H1 (cell line): ENCODE data around the gene OR56A5. TPM values are rescaled to one million over a fixed set of nuclear protein-coding genes. Genes with fewer than 3 reads are reported as not detected.

Source experiments
- CTCF ChIA-PET: fragments of 300-600 bp; sonication (Branson Sonifier 250); formaldehyde crosslinking; loops from one replicate; lab custom pipeline; 2021; ENCODE audit not compliant: partially characterized antibody; lab: Charles Lee
- POLR2A ChIA-PET: fragments of 300-600 bp; sonication (Branson Sonifier 250); formaldehyde crosslinking; loops from one replicate; lab custom pipeline; 2021; ENCODE audit warnings: inconsistent platforms; ENCODE audit not compliant: partially characterized antibody; lab: Charles Lee
- DNase-seq, 2 experiments: peaks; one replicate each; pipeline versions ENCODE4 v3.0.0 to v3.0.0-alpha.2; 2010 to 2022; ENCODE audit warnings: low spot score in 2 of 2, low read depth in 1 of 2, mixed read lengths in 1 of 2
- FAIRE-seq: peaks from 2 replicates; lab custom pipeline; 2011; peaks lifted over from hg19 to GRCh38; lab: Jason Lieb, UNC
- H2AFZ ChIP-seq: 2 replicates; pipeline ENCODE4 v1.8.1; 2012; ENCODE audit warnings: low read length, inconsistent platforms
- H2AK5ac ChIP-seq: 2 replicates; pipeline ENCODE4 v1.6.1; 2013; ENCODE audit warnings: low read depth, low read length
- H2BK120ac ChIP-seq: replicated peaks from 2 replicates; pipeline ENCODE3; 2013; ENCODE audit warnings: low read depth, low read length, inconsistent platforms
- H2BK12ac ChIP-seq: 2 replicates; pipeline ENCODE4 v1.6.1; 2013; ENCODE audit warnings: low read depth, low read length
- H2BK15ac ChIP-seq: 2 replicates; pipeline ENCODE4 v1.6.1; 2013; ENCODE audit warnings: low read length
- H2BK20ac ChIP-seq: 2 replicates; pipeline ENCODE4 v1.6.1; 2013; ENCODE audit warnings: low read length
- H2BK5ac ChIP-seq: 2 replicates; pipeline ENCODE4 v1.6.1; 2013; ENCODE audit warnings: low read depth, low read length
- H3K14ac ChIP-seq: 2 replicates; pipeline ENCODE4 v1.6.1; 2013; ENCODE audit warnings: inconsistent platforms; ENCODE audit not compliant: insufficient read length
- H3K18ac ChIP-seq: 2 replicates; pipeline ENCODE4 v1.6.1; 2013; ENCODE audit warnings: low read length; ENCODE audit errors: extremely low read depth
- H3K23ac ChIP-seq: 2 replicates; pipeline ENCODE4 v1.6.1; 2013; ENCODE audit warnings: inconsistent platforms; ENCODE audit not compliant: insufficient read length
- H3K23me2 ChIP-seq: 2 replicates; pipeline ENCODE4 v1.6.1; 2013; ENCODE audit warnings: low read depth, low read length
- H3K27ac ChIP-seq: 2 replicates; pipeline ENCODE4 v1.6.1; 2011; ENCODE audit warnings: low read depth, low read length, inconsistent platforms
- H3K27me3 ChIP-seq, 4 experiments: replicated peaks in 1 of 4; 1 replicate in 1 of 4; 2 replicates in 3 of 4; pipeline versions ENCODE4 v1.6.1 to v1.8.1; 2011 to 2013; ENCODE audit warnings: low read length in 3 of 4, mild to moderate bottlenecking in 3 of 4, inconsistent platforms in 2 of 4, mixed read lengths in 2 of 4, moderate library complexity in 1 of 4; ENCODE audit not compliant: control insufficient read depth in 3 of 4, insufficient read depth in 3 of 4; ENCODE audit errors: extremely low read depth in 1 of 4
- H3K36me3 ChIP-seq, 4 experiments: 2 replicates each; pipeline versions ENCODE4 v1.6.1 to v1.8.1; 2011 to 2013; ENCODE audit warnings: mild to moderate bottlenecking in 4 of 4, low read length in 3 of 4, moderate library complexity in 2 of 4, control low read depth in 1 of 4, inconsistent platforms in 1 of 4; ENCODE audit not compliant: insufficient read depth in 4 of 4, control insufficient read depth in 2 of 4
- H3K4ac ChIP-seq: replicated peaks from 2 replicates; pipeline ENCODE3; 2013; ENCODE audit warnings: low read length, low read depth, mixed read lengths, inconsistent platforms; ENCODE audit not compliant: insufficient read length
- H3K4me1 ChIP-seq, 4 experiments: replicated peaks in 1 of 4; 1 replicate in 1 of 4; 2 replicates in 3 of 4; pipeline versions ENCODE4 v1.6.1 to v1.8.1; 2011 to 2013; ENCODE audit warnings: low read length in 3 of 4, inconsistent platforms in 2 of 4, mixed read lengths in 1 of 4; ENCODE audit not compliant: insufficient read depth in 4 of 4, control insufficient read depth in 3 of 4
- H3K4me2 ChIP-seq, 2 experiments: 2 replicates each; pipeline versions ENCODE4 v1.6.1 to v1.8.1; 2011 to 2013; ENCODE audit warnings: low read depth in 2 of 2, low read length in 2 of 2, control low read depth in 1 of 2, inconsistent platforms in 1 of 2, mild to moderate bottlenecking in 1 of 2; ENCODE audit not compliant: insufficient read depth in 1 of 2
- H3K4me3 ChIP-seq, 4 experiments: fragments of 200-600, 300-600 bp in 1 of 4; sonication (generic), shearing (Covaris generic), sonication (Bioruptor Twin) in 1 of 4; 2 replicates each; pipeline versions ENCODE4 v1.5.1 to v1.8.1; 2011 to 2016; ENCODE audit warnings: low read length in 4 of 4, low read depth in 3 of 4, control low read depth in 2 of 4, inconsistent platforms in 2 of 4, mild to moderate bottlenecking in 2 of 4, mixed read lengths in 1 of 4, moderate library complexity in 1 of 4; ENCODE audit not compliant: insufficient read depth in 2 of 4; ENCODE audit errors: extremely low read depth in 1 of 4
- H3K56ac ChIP-seq: replicated peaks from 2 replicates; pipeline ENCODE3; 2013; ENCODE audit warnings: low read depth, mild to moderate bottlenecking, mixed read lengths, low read length, inconsistent platforms; ENCODE audit not compliant: insufficient read length
- H3K79me1 ChIP-seq: 2 replicates; pipeline ENCODE4 v1.6.1; 2013; ENCODE audit warnings: low read depth, low read length, control low read depth
- H3K79me2 ChIP-seq, 2 experiments: 2 replicates each; pipeline versions ENCODE4 v1.6.1 to v1.8.1; 2012 to 2013; ENCODE audit warnings: low read length in 2 of 2, mild to moderate bottlenecking in 2 of 2, inconsistent platforms in 1 of 2; ENCODE audit not compliant: insufficient read depth in 2 of 2, control insufficient read depth in 1 of 2
- H3K9ac ChIP-seq, 4 experiments: replicated peaks in 1 of 4; 1 replicate in 1 of 4; 2 replicates in 3 of 4; pipeline versions ENCODE4 v1.6.1 to v1.8.1; 2011 to 2013; ENCODE audit warnings: low read depth in 3 of 4, low read length in 3 of 4, control low read depth in 2 of 4, mild to moderate bottlenecking in 2 of 4, moderate library complexity in 2 of 4, inconsistent platforms in 1 of 4; ENCODE audit errors: extremely low read depth in 1 of 4
- H3K9me3 ChIP-seq, 2 experiments: 2 replicates each; pipeline versions ENCODE4 v1.6.1 to v1.8.1; 2012 to 2013; ENCODE audit warnings: mild to moderate bottlenecking in 2 of 2, moderate library complexity in 2 of 2, control low read depth in 1 of 2, inconsistent platforms in 1 of 2, low read depth in 1 of 2, low read length in 1 of 2, mixed read lengths in 1 of 2; ENCODE audit not compliant: insufficient read depth in 2 of 2
- H4K20me1 ChIP-seq, 2 experiments: replicated peaks in 1 of 2; 2 replicates each; pipeline versions ENCODE3 to v1.8.1; 2011 to 2013; ENCODE audit warnings: inconsistent platforms in 2 of 2, low read length in 2 of 2, mild to moderate bottlenecking in 1 of 2; ENCODE audit not compliant: insufficient read depth in 2 of 2, control insufficient read depth in 1 of 2
- H4K5ac ChIP-seq: 2 replicates; pipeline ENCODE4 v1.6.1; 2013; ENCODE audit warnings: low read length, low read depth, mixed read lengths, inconsistent platforms; ENCODE audit not compliant: insufficient read length
- H4K8ac ChIP-seq: 2 replicates; pipeline ENCODE4 v1.8.0; 2013; ENCODE audit warnings: mild to moderate bottlenecking, moderate library complexity, low read length, inconsistent platforms; ENCODE audit not compliant: insufficient read depth; ENCODE audit errors: extremely low read depth
- H4K91ac ChIP-seq: replicated peaks from 2 replicates; pipeline ENCODE3; 2013; ENCODE audit warnings: low read length, mixed read lengths, inconsistent platforms; ENCODE audit not compliant: insufficient read length
- GABPA ChIP-seq: IDR thresholded peaks from 2 replicates; pipeline ENCODE4 v1.6.1; 2011; ENCODE audit warnings: mild to moderate bottlenecking, low read length, moderate library complexity, borderline replicate concordance; ENCODE audit not compliant: insufficient read depth
- USF2 ChIP-seq: IDR thresholded peaks from 2 replicates; pipeline ENCODE4 v1.6.1; 2011; ENCODE audit warnings: low read length, improper control_type of control experiment
- WGBS, 2 experiments: shearing (Covaris generic) in 1 of 2; methylation state at CpG; one replicate each; pipeline versions ENCODE4 v1.1.6 to v1.1.7; 2013 to 2015; ENCODE audit warnings: low lambda C conversion rate in 2 of 2, mixed read lengths in 2 of 2, inconsistent platforms in 1 of 2, low coverage in 1 of 2, missing lambda C conversion rate in 1 of 2; ENCODE audit not compliant: insufficient replicate concordance in 2 of 2, insufficient coverage in 1 of 2, insufficient read length in 1 of 2; ENCODE audit errors: extremely low coverage in 1 of 2, missing lambda C conversion rate in 1 of 2; 5-methylcytosine and 5-hydroxymethylcytosine counted together
- polyA plus RNA-seq, 7 experiments: library from polyadenylated mRNA; depleted of rRNA in 3 of 7; stranded (reverse) in 5 of 7; unstranded in 2 of 7; fragments of >200 nt in 5 of 7; fragments of 200-250 nt in 2 of 7; gene quantifications; 1 replicate in 5 of 7; 2 replicates in 1 of 7; 4 replicates in 1 of 7; pipeline versions ENCODE4 v1.2.1 to v1.2.3, GENCODE V29; 2011 to 2013; ENCODE audit warnings: missing spikeins in 2 of 7, mixed read lengths in 2 of 7
- total RNA-seq: library from RNA; stranded (reverse); fragmentation: NEBNext Ultra II Directional; extraction: Animal tissue kit (Norgen Biotek cat#: 25700); gene quantifications from 2 replicates; pipeline ENCODE4 v1.2.1, GENCODE V29; 2021

Gene OR56A5
- total and polyA plus RNA-seq, 2 of the 8 experiments (the other 6 are each of a cell fraction or from before 2014, with no cell fraction given) = 0.14 TPM; not detected in 1

GRCh38 chr11:5994791-5995190, 26.5 kb upstream of the OR56A5 start:
- CTCF ChIA-PET = interaction anchor here (0.6 to 1.6 kb wide), 6 partner anchors 9 to 273 kb away, joined by 3 to 8 read pairs (median 3); no protein-coding TSS in a partner anchor

More at GRCh38 chr11:5994791-5995190, 26.5 kb upstream of the OR56A5 start:
- no peak overlapping the region for H2AK5ac ChIP-seq
- 91% methylated on average over 14 of the region's 14 CpGs; no CpG with 5 or more reads in 1 of the 2 experiments for WGBS, 2 experiments
- H3K27ac ChIP-seq = no peak overlapping the region
- H2BK12ac ChIP-seq = no peak overlapping the region
- H3K4me3 ChIP-seq = no peak overlapping the region
- no peak overlapping the region for H2BK5ac ChIP-seq
- H3K23me2 ChIP-seq = no peaks in the 10 kb centered on the region
- H3K56ac ChIP-seq = no peak overlapping the region
- no peak overlapping the region for H4K91ac ChIP-seq
- no peak overlapping the region for H3K23ac ChIP-seq
- no peaks in the 10 kb centered on the region for H3K79me1 ChIP-seq
- FAIRE-seq = no peak
- POLR2A ChIA-PET = no interaction called here
- no peak overlapping the region for H3K4ac ChIP-seq
- no peaks in the 10 kb centered on the region; a peak in 1 of 4 replicates for H3K9me3 ChIP-seq
- H2BK20ac ChIP-seq = no peak overlapping the region
- no peaks in the 10 kb centered on the region for H3K36me3 ChIP-seq
- H4K20me1 ChIP-seq = no peaks in the 10 kb centered on the region
- H4K5ac ChIP-seq = no peak overlapping the region
- H2BK15ac ChIP-seq = no peak overlapping the region
- no peak overlapping the region for H3K14ac ChIP-seq
- H3K79me2 ChIP-seq = no peaks in the 10 kb centered on the region
- DNase-seq = no peak
- H3K27me3 ChIP-seq = no peaks in the 10 kb centered on the region
- no peak overlapping the region for H3K4me2 ChIP-seq
- no peak overlapping the region for H3K18ac ChIP-seq
- no peaks in the 10 kb centered on the region for H3K4me1 ChIP-seq
- H3K9ac ChIP-seq = no peak overlapping the region
- H2AFZ ChIP-seq = no peak overlapping the region
- no peak overlapping the region for H2BK120ac ChIP-seq
- no peak overlapping the region for H4K8ac ChIP-seq
- TF ChIP-seq GABPA = no peak
- TF ChIP-seq USF2 = no peak
